Activated B cell treated with CpG ODN at 0.5 μM for 24 hours (primary cell): Measurements from ENCODE around the gene NBEAL2. TPM values are rescaled to one million over a fixed set of nuclear protein-coding genes. Genes with fewer than 3 reads are reported as not detected.

Experiments
- ATAC-seq: fragments of 200-7000 bp; cut with Tn5 transposase; one replicate; pipeline ENCODE4 v1.10.0; 2021; ENCODE audit warnings: low read depth, mild to moderate bottlenecking, moderate library complexity
- CTCF ChIA-PET: fragments of 350-600 bp; sonication (Branson Sonifier 250); formaldehyde crosslinking; loops from one replicate; lab custom pipeline; 2021; ENCODE audit warnings: antibody characterized with exemption; lab: Charles Lee
- POLR2A ChIA-PET: fragments of 350-600 bp; sonication (Branson Sonifier 250); formaldehyde crosslinking; loops from one replicate; lab custom pipeline; 2021; ENCODE audit warnings: antibody characterized with exemption; lab: Charles Lee
- DNase-seq: peaks from one replicate; pipeline ENCODE4 v3.0.0; 2022
- H3K27ac Mint-ChIP-seq: one replicate; pipeline ENCODE4 v1.8.0; 2020; ENCODE audit warnings: mixed read lengths
- H3K27me3 Mint-ChIP-seq: one replicate; pipeline ENCODE4 v1.8.0; 2021; ENCODE audit warnings: mixed read lengths
- H3K36me3 Mint-ChIP-seq: one replicate; pipeline ENCODE4 v1.8.0; 2021; ENCODE audit warnings: low read depth, mixed read lengths
- H3K4me1 Mint-ChIP-seq: one replicate; pipeline ENCODE4 v1.8.0; 2021; ENCODE audit warnings: mixed read lengths
- H3K4me3 Mint-ChIP-seq: one replicate; pipeline ENCODE4 v1.8.0; 2020; ENCODE audit warnings: mild to moderate bottlenecking, mixed read lengths
- H3K9me3 Mint-ChIP-seq: one replicate; pipeline ENCODE4 v1.8.0; 2020; ENCODE audit warnings: mixed read lengths
- intact Hi-C: fragments of 100-400 bp; cut with micrococcal nuclease; formaldehyde crosslinking; loops from one replicate; pipeline ENCODE4 v1.15.1; 2024
- total RNA-seq: library from RNA; stranded (reverse); gene quantifications from 2 replicates; pipeline ENCODE4 v1.2.3, GENCODE V29; 2022
- TF ChIP-seq, protein P1 (sequence below): fragments of 200-600 bp; IDR thresholded peaks from one replicate; pipeline ENCODE4 v1.8.0; 2022; ENCODE audit warnings: antibody characterized with exemption, mild to moderate bottlenecking

Gene NBEAL2
- total RNA-seq, 1 donor from 2014 or later: 98.6 TPM

DNA sequence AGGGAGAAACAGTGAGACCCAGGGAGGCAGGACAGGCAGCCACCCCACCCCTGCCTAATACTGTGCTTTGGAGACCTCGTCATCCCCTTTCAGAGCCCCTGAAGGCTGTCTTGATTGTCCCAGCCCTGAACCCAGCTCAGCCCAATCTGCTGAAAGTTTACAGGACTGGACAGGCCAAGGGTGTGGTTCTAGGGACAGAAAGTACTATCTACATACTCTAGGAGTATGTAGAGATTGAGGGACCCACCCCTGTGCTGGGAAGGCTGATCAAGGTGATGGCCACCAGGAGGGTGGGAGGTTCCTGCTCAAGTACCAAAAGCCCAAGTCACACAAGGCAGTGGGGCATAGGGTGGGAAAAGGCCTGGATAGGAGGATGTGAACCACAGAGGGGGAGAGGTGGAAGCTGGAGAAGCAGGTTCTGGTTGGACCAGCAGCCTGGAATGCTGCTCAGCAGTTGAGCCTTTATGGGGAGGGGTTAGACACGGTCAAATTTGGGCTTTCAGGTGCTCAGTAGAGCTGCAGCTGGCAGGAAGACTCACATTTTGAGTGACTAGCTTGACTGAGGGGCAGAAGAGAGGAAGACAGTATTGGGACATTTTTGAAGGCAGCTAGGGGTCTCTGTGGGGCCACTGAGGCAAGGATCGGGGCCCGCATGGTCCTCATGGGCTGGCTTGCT, 6.7 kb downstream of the NBEAL2 start:
- POLR2A ChIA-PET: interaction anchor here (1.7 to 6.2 kb wide), 3 partner anchors 10 to 33 kb away, joined by 3 to 35 read pairs (median 20); partner anchors contain the start of gene CCDC12
- DNase-seq: no peak

DNA sequence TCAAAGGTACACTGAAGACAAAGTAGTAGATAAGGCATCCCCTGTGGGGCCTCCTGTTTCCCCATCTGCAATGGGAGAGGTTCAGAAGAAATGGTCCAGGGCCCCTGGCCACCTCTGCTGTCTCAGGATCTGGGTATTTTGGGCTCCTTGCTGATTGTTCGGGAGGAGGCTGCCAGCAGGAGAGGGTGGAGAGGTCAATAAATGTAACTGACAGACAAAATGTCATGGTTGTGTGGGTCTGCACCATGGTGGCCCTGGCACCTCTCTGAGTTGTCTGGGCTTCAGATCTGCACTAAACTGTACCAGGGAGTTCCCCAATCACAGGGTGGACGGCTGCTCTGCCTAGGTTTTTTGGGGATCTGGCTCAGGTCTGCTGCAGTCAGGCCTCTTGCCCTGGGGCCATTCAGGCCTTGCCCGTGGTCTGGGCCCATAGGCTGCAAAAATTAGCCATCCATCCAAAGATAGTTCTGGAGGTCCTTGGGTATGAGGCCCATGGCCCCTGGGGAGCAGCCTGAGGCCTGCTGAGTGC, 7.4 kb downstream of the NBEAL2 start:
- no peaks in the 10 kb centered on the region for H3K9me3 Mint-ChIP-seq
- TF ChIP-seq, protein P1, sequence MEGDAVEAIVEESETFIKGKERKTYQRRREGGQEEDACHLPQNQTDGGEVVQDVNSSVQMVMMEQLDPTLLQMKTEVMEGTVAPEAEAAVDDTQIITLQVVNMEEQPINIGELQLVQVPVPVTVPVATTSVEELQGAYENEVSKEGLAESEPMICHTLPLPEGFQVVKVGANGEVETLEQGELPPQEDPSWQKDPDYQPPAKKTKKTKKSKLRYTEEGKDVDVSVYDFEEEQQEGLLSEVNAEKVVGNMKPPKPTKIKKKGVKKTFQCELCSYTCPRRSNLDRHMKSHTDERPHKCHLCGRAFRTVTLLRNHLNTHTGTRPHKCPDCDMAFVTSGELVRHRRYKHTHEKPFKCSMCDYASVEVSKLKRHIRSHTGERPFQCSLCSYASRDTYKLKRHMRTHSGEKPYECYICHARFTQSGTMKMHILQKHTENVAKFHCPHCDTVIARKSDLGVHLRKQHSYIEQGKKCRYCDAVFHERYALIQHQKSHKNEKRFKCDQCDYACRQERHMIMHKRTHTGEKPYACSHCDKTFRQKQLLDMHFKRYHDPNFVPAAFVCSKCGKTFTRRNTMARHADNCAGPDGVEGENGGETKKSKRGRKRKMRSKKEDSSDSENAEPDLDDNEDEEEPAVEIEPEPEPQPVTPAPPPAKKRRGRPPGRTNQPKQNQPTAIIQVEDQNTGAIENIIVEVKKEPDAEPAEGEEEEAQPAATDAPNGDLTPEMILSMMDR: no peak
- CTCF ChIA-PET: interaction anchor here (1.0 to 1.5 kb wide), 2 partner anchors 77 to 127 kb away, joined by 3 to 6 read pairs; no protein-coding TSS in a partner anchor

More for the DNA sequence above, 6.7 kb downstream of the NBEAL2 start:
- H3K4me1 Mint-ChIP-seq: peaks cover 84% of the 10 kb centered on the region
- CTCF ChIA-PET: interaction anchor here (0.6 kb wide), 1 partner anchor 11 kb away, joined by 5 read pairs; no protein-coding TSS in a partner anchor
- peaks cover 17% of the 10 kb centered on the region for H3K36me3 Mint-ChIP-seq
- TF ChIP-seq, protein P1: no peak
- intact Hi-C loops: no loop called here
- H3K4me3 Mint-ChIP-seq: no peak overlapping the region
- no peaks in the 10 kb centered on the region for H3K9me3 Mint-ChIP-seq
- ATAC-seq: no peak
- no peaks in the 10 kb centered on the region for H3K27me3 Mint-ChIP-seq
- peak overlapping the region; percentile 80 for H3K27ac Mint-ChIP-seq

DNA sequence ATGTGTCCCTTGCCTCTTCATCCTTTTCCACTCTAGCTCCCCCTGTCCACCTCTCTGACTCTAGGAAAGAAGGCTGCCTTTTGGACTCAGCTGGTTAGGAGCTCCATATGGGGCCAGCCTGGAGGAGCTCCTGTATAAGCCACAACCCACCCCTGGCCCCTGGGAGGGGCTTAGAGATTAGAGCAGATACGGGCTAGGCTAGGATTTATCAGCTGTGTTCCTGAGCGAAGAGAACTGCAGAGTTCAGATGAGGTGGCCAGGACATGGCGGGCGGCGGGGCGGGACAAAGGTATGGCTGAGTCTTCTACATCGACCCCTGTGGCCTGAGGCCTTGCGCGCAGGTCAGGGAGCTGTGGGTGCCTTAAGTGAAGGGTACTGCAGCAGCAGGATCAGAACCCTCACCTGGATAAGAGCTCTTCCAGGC, 7.9 kb downstream of the NBEAL2 start:
- POLR2A ChIA-PET: interaction anchor here (0.6 to 6.2 kb wide), 7 partner anchors 8 to 59 kb away, joined by 3 to 35 read pairs (median 4); partner anchors contain the start of genes CCDC12 and NBEAL2
- DNase-seq (no peak), ATAC-seq (peak; percentile 3)
- TF ChIP-seq, protein P1: no peak
- intact Hi-C loops: loop anchor here (1.0 kb wide), 1 partner anchor 8 kb away; the partner anchor contains the start of gene NBEAL2
- peaks cover 82% of the 10 kb centered on the region for H3K4me1 Mint-ChIP-seq
- H3K36me3 Mint-ChIP-seq: peaks cover 18% of the 10 kb centered on the region
- CTCF ChIA-PET: interaction anchor here (1.0 to 1.5 kb wide), 2 partner anchors 78 to 128 kb away, joined by 3 to 6 read pairs; no protein-coding TSS in a partner anchor
- peak overlapping the region; percentile 74 for H3K4me3 Mint-ChIP-seq
- no peaks in the 10 kb centered on the region for H3K9me3 Mint-ChIP-seq
- H3K27me3 Mint-ChIP-seq: no peaks in the 10 kb centered on the region
- H3K27ac Mint-ChIP-seq: peak overlapping the region; percentile 80

More for the DNA sequence above, 7.4 kb downstream of the NBEAL2 start:
- Mint-ChIP-seq H3K27ac (peak overlapping the region; percentile 80), H3K4me1 (peaks cover 82% of the 10 kb centered on the region), H3K4me3 (peak overlapping the region; percentile 74), H3K36me3 (peaks cover 17% of the 10 kb centered on the region), H3K27me3 (no peaks in the 10 kb centered on the region)
- POLR2A ChIA-PET: interaction anchor here (0.6 to 6.2 kb wide), 7 partner anchors 8 to 59 kb away, joined by 3 to 35 read pairs (median 4); partner anchors contain the start of genes CCDC12 and NBEAL2
- ATAC-seq (no peak), DNase-seq (no peak)
- intact Hi-C loops: loop anchor here (1.0 kb wide), 1 partner anchor 8 kb away; the partner anchor contains the start of gene NBEAL2

DNA sequence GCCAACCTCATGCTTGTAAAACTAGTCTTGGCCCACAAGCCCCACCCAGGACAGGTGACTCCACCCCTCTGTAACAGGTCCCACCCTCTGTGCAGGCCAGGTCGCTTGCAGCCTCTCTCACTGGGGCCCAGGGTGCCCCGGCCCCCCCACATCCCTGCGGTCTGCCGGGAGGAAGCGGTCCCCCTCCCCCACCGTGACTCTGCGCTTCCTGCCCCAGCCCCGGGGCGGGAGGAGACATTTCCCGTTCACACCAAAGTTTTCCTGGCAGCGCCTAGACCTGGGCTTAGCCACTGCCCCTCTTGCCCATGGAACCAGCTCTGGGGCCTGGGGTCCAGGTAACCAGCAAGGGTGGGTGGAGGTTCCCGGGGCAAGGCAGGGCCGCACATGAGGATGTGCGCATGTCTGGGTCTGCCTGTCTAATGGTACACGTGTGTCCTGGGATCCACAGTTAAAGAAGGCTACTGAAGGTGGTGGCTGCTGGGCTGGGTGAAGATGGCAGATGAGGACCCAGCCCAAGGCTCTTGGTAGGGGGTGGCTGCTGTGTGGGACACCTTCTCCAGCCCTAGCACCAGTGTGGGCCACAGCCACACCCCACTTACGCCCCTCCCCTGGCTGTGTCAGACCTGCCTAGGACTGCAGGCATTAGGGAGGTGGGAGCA, 8.4 kb downstream of the NBEAL2 start:
- Mint-ChIP-seq H3K4me3 (peak overlapping the region; percentile 74), H3K4me1 (peaks cover 77% of the 10 kb centered on the region), H3K36me3 (peaks cover 20% of the 10 kb centered on the region), H3K9me3 (no peaks in the 10 kb centered on the region), H3K27ac (peak overlapping the region; percentile 80), H3K27me3 (no peaks in the 10 kb centered on the region)
- TF ChIP-seq, protein P1: no peak
- peak; percentile 87 for ATAC-seq
- peak; percentile 69 for DNase-seq
- ChIA-PET POLR2A (interaction anchor here (0.8 to 6.2 kb wide), 6 partner anchors 9 to 35 kb away, joined by 3 to 35 read pairs (median 4); partner anchors contain the start of genes CCDC12 and NBEAL2), CTCF (interaction anchor here (1.0 to 1.5 kb wide), 2 partner anchors 78 to 128 kb away, joined by 3 to 6 read pairs; no protein-coding TSS in a partner anchor)
- intact Hi-C loops: loop anchor here (1.0 kb wide), 1 partner anchor 9 kb away; the partner anchor contains the start of gene NBEAL2
